Ishikawa (cell line): ENCODE data around the gene PLIN5.

Experiments used
- CREB1 ChIP-seq: IDR thresholded peaks from 2 replicates; pipeline ENCODE4 v1.6.1; 2012; ENCODE audit warnings: low read depth
- EGR1 ChIP-seq: IDR thresholded peaks from 2 replicates; pipeline ENCODE4 v1.6.1; 2012
- FOXM1 ChIP-seq: IDR thresholded peaks from 2 replicates; pipeline ENCODE4 v1.6.1; 2012; ENCODE audit warnings: low read depth, borderline replicate concordance
- NFIC ChIP-seq: IDR thresholded peaks from 2 replicates; pipeline ENCODE4 v1.6.1; 2012
- RAD21 ChIP-seq: IDR thresholded peaks from 2 replicates; pipeline ENCODE4 v1.6.1; 2012; ENCODE audit warnings: low read depth
- REST ChIP-seq: IDR thresholded peaks from 2 replicates; pipeline ENCODE4 v1.6.1; 2012; ENCODE audit warnings: low read depth, mild to moderate bottlenecking
- TCF12 ChIP-seq: IDR thresholded peaks from 2 replicates; pipeline ENCODE4 v1.6.1; 2012; ENCODE audit warnings: low read depth
- TEAD4 ChIP-seq: IDR thresholded peaks from 2 replicates; pipeline ENCODE4 v1.6.1; 2012
- ZBTB7A ChIP-seq: IDR thresholded peaks from 2 replicates; pipeline ENCODE4 v1.6.1; 2012; ENCODE audit warnings: low read depth
- TF ChIP-seq, protein P1 (sequence below): IDR thresholded peaks from 2 replicates; pipeline ENCODE4 v1.6.1; 2012

- TF ChIP-seq FOXM1 = no peak
- TF ChIP-seq NFIC = no peak
- no peak for TF ChIP-seq REST
- TF ChIP-seq, protein P1, sequence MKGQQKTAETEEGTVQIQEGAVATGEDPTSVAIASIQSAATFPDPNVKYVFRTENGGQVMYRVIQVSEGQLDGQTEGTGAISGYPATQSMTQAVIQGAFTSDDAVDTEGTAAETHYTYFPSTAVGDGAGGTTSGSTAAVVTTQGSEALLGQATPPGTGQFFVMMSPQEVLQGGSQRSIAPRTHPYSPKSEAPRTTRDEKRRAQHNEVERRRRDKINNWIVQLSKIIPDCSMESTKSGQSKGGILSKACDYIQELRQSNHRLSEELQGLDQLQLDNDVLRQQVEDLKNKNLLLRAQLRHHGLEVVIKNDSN = no peak
- no peak for TF ChIP-seq TCF12
- TF ChIP-seq ZBTB7A = no peak
- TF ChIP-seq RAD21 = no peak
- no peak for TF ChIP-seq TEAD4
- no peak for TF ChIP-seq EGR1
- TF ChIP-seq CREB1 = no peak
Observed at GRCh38 chr19:4504891-4505569, 30.0 kb downstream of the PLIN5 start.
